ENCODE measurements around the gene EXOC6B.

Gene EXOC6B

DNA sequence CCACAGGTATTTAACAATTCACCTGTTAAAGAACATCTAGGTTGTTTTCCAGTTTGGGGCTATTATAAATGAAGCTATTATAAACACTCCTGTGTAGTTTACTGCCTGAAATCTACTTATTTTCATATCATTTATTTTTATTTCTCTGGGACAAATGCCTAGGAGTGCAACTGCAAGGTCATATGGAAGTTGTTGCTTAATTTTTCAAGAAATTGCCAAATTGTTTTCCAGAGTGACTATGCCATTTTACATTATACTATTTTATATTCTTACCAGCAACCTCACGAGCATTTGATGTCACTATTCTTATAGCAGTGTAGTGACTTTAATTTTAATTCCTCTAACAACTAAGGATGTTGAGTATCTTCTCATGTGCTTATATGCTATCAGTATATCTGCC lies 298.4 kb downstream of the EXOC6B start:
- H3K4me3 ChIP-seq (ENCODE audit: low read length in 2 of 2), result no peak overlapping the region
- H3K9ac ChIP-seq (ENCODE audit: low read depth, low read length, poor library complexity), result no peak overlapping the region
- no peak overlapping the region for H2BK15ac ChIP-seq (ENCODE audit: low read length)
- H3K9me3 ChIP-seq (replicated peaks in 1 of 2; ENCODE audit: control insufficient read depth in 2 of 2, insufficient read depth in 1 of 2, low read depth in 1 of 2, low read length in 2 of 2), result no peaks in the 10 kb centered on the region
- H3K4me1 ChIP-seq (ENCODE audit: control insufficient read depth in 2 of 2, insufficient read depth in 1 of 2, low read depth in 1 of 2, low read length in 2 of 2), result no peaks in the 10 kb centered on the region
- H3K27me3 ChIP-seq (ENCODE audit: control insufficient read depth in 3 of 3, insufficient read depth in 3 of 3, low read depth in 1 of 3, low read length in 3 of 3), result no peaks in the 10 kb centered on the region
- no peak for DNase-seq (ENCODE audit: low spot score)
- no peak overlapping the region for H2BK120ac ChIP-seq (ENCODE audit: low read depth, low read length)
- no peak overlapping the region for H2BK12ac ChIP-seq (ENCODE audit: low read length)
- H3K36me3 ChIP-seq (replicated peaks in 1 of 2; ENCODE audit: control insufficient read depth in 2 of 2, insufficient read depth in 2 of 2, low read length in 2 of 2), result no peaks in the 10 kb centered on the region
- no peak overlapping the region for H2AK5ac ChIP-seq (ENCODE audit: low read depth, low read length)
- H3K23ac ChIP-seq (ENCODE audit: low read depth, low read length, poor library complexity), result no peak overlapping the region
- H3K27ac ChIP-seq (replicated peaks; ENCODE audit: low read length), result no peak overlapping the region
- H3K18ac ChIP-seq (ENCODE audit: low read length), result no peak overlapping the region
- no CpG with 5 or more reads among the region's 1 CpG for WGBS, 2 donors (ENCODE audit: extremely low coverage in 2 of 2, insufficient read length in 2 of 2, insufficient replicate concordance in 1 of 2)
- no peak overlapping the region for H4K8ac ChIP-seq (ENCODE audit: low read depth, low read length)
- no peaks in the 10 kb centered on the region for H3K79me1 ChIP-seq (ENCODE audit: low read depth, low read length)
- H3K4ac ChIP-seq (ENCODE audit: low read length), result no peak overlapping the region
- no peak overlapping the region for H2BK5ac ChIP-seq (ENCODE audit: low read length)
- H3K4me2 ChIP-seq (ENCODE audit: insufficient read depth, low read length, poor library complexity, severe bottlenecking), result no peak overlapping the region
- H3K14ac ChIP-seq (ENCODE audit: low read length), result no peak overlapping the region
- H2AFZ ChIP-seq (ENCODE audit: low read length), result no peak overlapping the region
- no peak overlapping the region for H4K91ac ChIP-seq (ENCODE audit: low read depth, low read length, poor library complexity)

DNA sequence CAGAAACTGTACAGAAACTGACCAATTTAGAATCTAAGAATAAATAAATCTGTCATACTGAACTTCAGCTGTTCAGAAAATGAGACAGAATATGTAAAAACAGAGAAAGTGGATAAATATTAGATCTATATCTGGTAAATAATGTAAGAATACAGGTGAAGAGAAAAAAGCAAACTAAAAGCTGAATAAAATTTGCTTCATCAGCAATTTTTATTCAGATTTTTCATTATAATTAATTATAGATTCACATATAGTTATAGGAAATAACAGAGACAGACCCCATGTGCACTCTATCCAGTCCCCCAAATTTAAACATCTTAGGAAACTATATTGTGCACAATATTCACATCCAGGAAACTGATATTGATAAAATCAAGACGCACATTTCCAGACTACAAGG lies 299.2 kb downstream of the EXOC6B start:
- no peak overlapping the region for H2BK12ac ChIP-seq (ENCODE audit: low read length)
- no peaks in the 10 kb centered on the region for H3K79me1 ChIP-seq (ENCODE audit: low read depth, low read length)
- H3K36me3 ChIP-seq (replicated peaks in 1 of 2; ENCODE audit: control insufficient read depth in 2 of 2, insufficient read depth in 2 of 2, low read length in 2 of 2), result no peaks in the 10 kb centered on the region
- no peaks in the 10 kb centered on the region for H3K27me3 ChIP-seq (ENCODE audit: control insufficient read depth in 3 of 3, insufficient read depth in 3 of 3, low read depth in 1 of 3, low read length in 3 of 3)
- H2BK120ac ChIP-seq (ENCODE audit: low read depth, low read length), result no peak overlapping the region
- H3K23ac ChIP-seq (ENCODE audit: low read depth, low read length, poor library complexity), result no peak overlapping the region
- H2BK5ac ChIP-seq (ENCODE audit: low read length), result no peak overlapping the region
- no peak overlapping the region for H3K9ac ChIP-seq (ENCODE audit: low read depth, low read length, poor library complexity)
- H3K4me3 ChIP-seq (ENCODE audit: low read length in 2 of 2), result no peak overlapping the region
- H3K4me2 ChIP-seq (ENCODE audit: insufficient read depth, low read length, poor library complexity, severe bottlenecking), result no peak overlapping the region
- no peak overlapping the region for H3K4ac ChIP-seq (ENCODE audit: low read length)
- no peak overlapping the region for H3K14ac ChIP-seq (ENCODE audit: low read length)
- WGBS, 2 donors (ENCODE audit: extremely low coverage in 2 of 2, insufficient read length in 2 of 2, insufficient replicate concordance in 1 of 2), result no CpG with 5 or more reads among the region's 1 CpG
- H3K9me3 ChIP-seq (replicated peaks in 1 of 2; ENCODE audit: control insufficient read depth in 2 of 2, insufficient read depth in 1 of 2, low read depth in 1 of 2, low read length in 2 of 2), result no peaks in the 10 kb centered on the region
- H3K27ac ChIP-seq (replicated peaks; ENCODE audit: low read length), result no peak overlapping the region
- DNase-seq (ENCODE audit: low spot score), result no peak
- no peak overlapping the region for H2AFZ ChIP-seq (ENCODE audit: low read length)
- no peaks in the 10 kb centered on the region for H3K4me1 ChIP-seq (ENCODE audit: control insufficient read depth in 2 of 2, insufficient read depth in 1 of 2, low read depth in 1 of 2, low read length in 2 of 2)
- no peak overlapping the region for H3K18ac ChIP-seq (ENCODE audit: low read length)
- H2BK15ac ChIP-seq (ENCODE audit: low read length), result no peak overlapping the region
- no peak overlapping the region for H4K91ac ChIP-seq (ENCODE audit: low read depth, low read length, poor library complexity)
- H2AK5ac ChIP-seq (ENCODE audit: low read depth, low read length), result no peak overlapping the region
- no peak overlapping the region for H4K8ac ChIP-seq (ENCODE audit: low read depth, low read length)

DNA sequence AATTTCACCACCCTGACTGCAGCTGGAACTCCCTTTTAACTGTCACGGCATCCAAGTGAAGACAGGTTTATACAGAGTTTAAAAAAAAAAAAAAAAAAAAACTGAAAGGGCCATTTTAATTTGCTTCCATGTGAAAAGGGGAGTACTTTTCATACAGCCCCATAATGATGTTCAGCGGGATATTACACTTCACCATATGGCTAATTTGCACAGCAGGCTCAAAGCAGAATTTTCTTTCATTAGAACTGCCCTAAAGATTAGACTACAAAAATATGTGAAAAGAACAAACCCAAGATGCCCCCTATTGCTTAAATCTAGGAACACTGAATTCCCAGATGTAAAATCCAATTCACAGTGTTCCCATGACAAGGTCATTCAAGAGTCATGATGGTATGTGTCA lies 301.8 kb downstream of the EXOC6B start:
- H2BK12ac ChIP-seq (ENCODE audit: low read length), result no peak overlapping the region
- no peak overlapping the region for H2BK120ac ChIP-seq (ENCODE audit: low read depth, low read length)
- no peak overlapping the region for H3K18ac ChIP-seq (ENCODE audit: low read length)
- no peak overlapping the region for H3K23ac ChIP-seq (ENCODE audit: low read depth, low read length, poor library complexity)
- no peak overlapping the region for H2BK15ac ChIP-seq (ENCODE audit: low read length)
- no peaks in the 10 kb centered on the region for H3K4me1 ChIP-seq (ENCODE audit: control insufficient read depth in 2 of 2, insufficient read depth in 1 of 2, low read depth in 1 of 2, low read length in 2 of 2)
- H3K4ac ChIP-seq (ENCODE audit: low read length), result no peak overlapping the region
- H3K4me2 ChIP-seq (ENCODE audit: insufficient read depth, low read length, poor library complexity, severe bottlenecking), result no peak overlapping the region
- H3K36me3 ChIP-seq (replicated peaks in 1 of 2; ENCODE audit: control insufficient read depth in 2 of 2, insufficient read depth in 2 of 2, low read length in 2 of 2), result no peaks in the 10 kb centered on the region
- no peaks in the 10 kb centered on the region for H3K9me3 ChIP-seq (replicated peaks in 1 of 2; ENCODE audit: control insufficient read depth in 2 of 2, insufficient read depth in 1 of 2, low read depth in 1 of 2, low read length in 2 of 2)
- no peak overlapping the region for H2BK5ac ChIP-seq (ENCODE audit: low read length)
- H4K8ac ChIP-seq (ENCODE audit: low read depth, low read length), result no peak overlapping the region
- DNase-seq (ENCODE audit: low spot score), result no peak
- no CpG with 5 or more reads among the region's 2 CpGs for WGBS, 2 donors (ENCODE audit: extremely low coverage in 2 of 2, insufficient read length in 2 of 2, insufficient replicate concordance in 1 of 2)
- no peak overlapping the region for H2AK5ac ChIP-seq (ENCODE audit: low read depth, low read length)
- no peak overlapping the region for H3K9ac ChIP-seq (ENCODE audit: low read depth, low read length, poor library complexity)
- H3K27ac ChIP-seq (replicated peaks; ENCODE audit: low read length), result no peak overlapping the region
- no peak overlapping the region for H3K4me3 ChIP-seq (ENCODE audit: low read length in 2 of 2)
- H3K27me3 ChIP-seq (ENCODE audit: control insufficient read depth in 3 of 3, insufficient read depth in 3 of 3, low read depth in 1 of 3, low read length in 3 of 3), result no peaks in the 10 kb centered on the region
- no peaks in the 10 kb centered on the region for H3K79me1 ChIP-seq (ENCODE audit: low read depth, low read length)
- no peak overlapping the region for H4K91ac ChIP-seq (ENCODE audit: low read depth, low read length, poor library complexity)
- no peak overlapping the region for H3K14ac ChIP-seq (ENCODE audit: low read length)
- no peak overlapping the region for H2AFZ ChIP-seq (ENCODE audit: low read length)

DNA sequence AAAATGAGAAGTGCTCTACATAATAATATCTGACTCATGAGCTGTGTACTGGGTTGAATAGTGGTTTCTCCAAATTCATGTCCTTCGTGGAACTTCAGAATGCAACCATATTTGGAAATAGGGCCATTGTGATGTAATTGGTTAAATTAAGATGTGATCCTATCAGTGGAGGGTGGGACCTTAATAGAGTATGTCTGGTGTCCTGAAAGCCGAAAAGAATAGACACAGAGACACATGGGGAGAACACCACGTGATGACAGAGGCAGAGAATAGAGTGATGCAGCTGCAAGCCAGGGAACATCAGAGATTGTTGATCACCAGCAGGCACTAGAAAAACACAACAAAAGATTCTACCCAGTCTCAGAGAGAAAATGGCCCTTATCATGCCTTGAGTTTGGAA lies 310.1 kb downstream of the EXOC6B start:
- WGBS, 2 donors (ENCODE audit: extremely low coverage in 2 of 2, insufficient read length in 2 of 2, insufficient replicate concordance in 1 of 2), result no CpG with 5 or more reads among the region's 3 CpGs
- Histone ChIP-seq H2AK5ac (ENCODE audit: low read depth, low read length) (no peak overlapping the region), H3K14ac (ENCODE audit: low read length) (no peak overlapping the region), H3K9me3 (replicated peaks in 1 of 2; ENCODE audit: control insufficient read depth in 2 of 2, insufficient read depth in 1 of 2, low read depth in 1 of 2, low read length in 2 of 2) (no peaks in the 10 kb centered on the region), H3K18ac (ENCODE audit: low read length) (no peak overlapping the region), H3K23ac (ENCODE audit: low read depth, low read length, poor library complexity) (no peak overlapping the region), H3K27ac (replicated peaks; ENCODE audit: low read length) (no peak overlapping the region), H2BK15ac (ENCODE audit: low read length) (no peak overlapping the region), H3K79me1 (ENCODE audit: low read depth, low read length) (no peaks in the 10 kb centered on the region), H3K27me3 (ENCODE audit: control insufficient read depth in 3 of 3, insufficient read depth in 3 of 3, low read depth in 1 of 3, low read length in 3 of 3) (no peaks in the 10 kb centered on the region), H3K4me3 (ENCODE audit: low read length in 2 of 2) (no peak overlapping the region), H2BK5ac (ENCODE audit: low read length) (no peak overlapping the region), H3K4ac (ENCODE audit: low read length) (no peak overlapping the region), H3K9ac (ENCODE audit: low read depth, low read length, poor library complexity) (no peak overlapping the region), H3K4me2 (ENCODE audit: insufficient read depth, low read length, poor library complexity, severe bottlenecking) (no peak overlapping the region), H2BK12ac (ENCODE audit: low read length) (no peak overlapping the region), H2AFZ (ENCODE audit: low read length) (no peak overlapping the region), H4K91ac (ENCODE audit: low read depth, low read length, poor library complexity) (no peak overlapping the region), H3K4me1 (ENCODE audit: control insufficient read depth in 2 of 2, insufficient read depth in 1 of 2, low read depth in 1 of 2, low read length in 2 of 2) (peaks cover 0 to 1% of the 10 kb centered on the region in 2 donors), H2BK120ac (ENCODE audit: low read depth, low read length) (no peak overlapping the region), H4K8ac (ENCODE audit: low read depth, low read length) (no peak overlapping the region), H3K36me3 (replicated peaks in 1 of 2; ENCODE audit: control insufficient read depth in 2 of 2, insufficient read depth in 2 of 2, low read length in 2 of 2) (no peaks in the 10 kb centered on the region)
- DNase-seq (ENCODE audit: low spot score), result no peak

All from neuronal stem cell (in vitro differentiated cells).